Liver (tissue), 3 donors: ENCODE measurements around the gene SLC16A6.

Experiments used
- HNF4G ChIP-seq: IDR thresholded peaks from 2 replicates; pipeline ENCODE4 v1.6.1; 2016; ENCODE audit warnings: antibody characterized with exemption
- JUND ChIP-seq, 2 donors: IDR thresholded peaks; 2 replicates each; pipeline ENCODE4 v1.6.1; 2016; ENCODE audit warnings: antibody characterized with exemption in 2 of 2
- RAD21 ChIP-seq, 2 donors: IDR thresholded peaks; 2 replicates each; pipeline ENCODE4 v1.6.1; 2016; ENCODE audit warnings: antibody characterized with exemption in 2 of 2, mild to moderate bottlenecking in 2 of 2
- TAF1 ChIP-seq: conservative IDR thresholded peaks from 2 replicates; pipeline ENCODE4 v1.6.1; 2016; ENCODE audit warnings: antibody characterized with exemption, mild to moderate bottlenecking
- YY1 ChIP-seq: IDR thresholded peaks from 2 replicates; pipeline ENCODE4 v1.6.1; 2016; ENCODE audit warnings: antibody characterized with exemption, mild to moderate bottlenecking
- TF ChIP-seq, protein P1 (sequence below): fragments of 150-350 bp; IDR thresholded peaks from 2 replicates; pipeline ENCODE4 v1.5.1; 2017; ENCODE audit warnings: improper control_type of control experiment, low read depth, low read length; ENCODE audit not compliant: missing input control
- TF ChIP-seq, protein P2 (sequence below): IDR thresholded peaks from 2 replicates; pipeline ENCODE4 v1.6.1; 2016; ENCODE audit warnings: antibody characterized with exemption, mild to moderate bottlenecking
- TF ChIP-seq, protein P3 (sequence below): IDR thresholded peaks from 2 replicates; pipeline ENCODE4 v1.6.1; 2016; ENCODE audit warnings: antibody characterized with exemption
- TF ChIP-seq, protein P4 (sequence below): IDR thresholded peaks from 2 replicates; pipeline ENCODE4 v1.6.1; 2016; ENCODE audit warnings: antibody characterized with exemption
- donor health status: healthy.
- donor health status: healthy.

DNA sequence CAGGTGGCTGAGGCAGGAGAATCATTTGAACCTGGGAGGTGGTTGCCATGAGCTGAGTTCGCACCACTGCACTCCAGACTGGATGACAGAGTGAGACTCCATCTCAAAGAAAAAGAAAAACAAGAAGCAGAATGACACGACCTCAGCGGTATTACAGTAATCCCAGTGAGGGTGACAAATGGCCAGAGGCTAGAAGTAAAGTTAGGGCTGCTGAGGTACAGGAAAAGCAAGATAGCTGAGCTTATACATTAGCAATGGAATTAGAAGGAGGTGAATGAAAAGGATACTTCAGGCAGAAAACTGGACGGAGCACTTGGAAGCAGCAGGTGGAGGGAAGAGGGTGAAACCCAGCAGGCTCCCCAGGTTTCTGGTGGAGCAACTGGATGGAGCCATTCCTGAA is 69.1 kb downstream of the SLC16A6 start:
- TF ChIP-seq, protein P1, sequence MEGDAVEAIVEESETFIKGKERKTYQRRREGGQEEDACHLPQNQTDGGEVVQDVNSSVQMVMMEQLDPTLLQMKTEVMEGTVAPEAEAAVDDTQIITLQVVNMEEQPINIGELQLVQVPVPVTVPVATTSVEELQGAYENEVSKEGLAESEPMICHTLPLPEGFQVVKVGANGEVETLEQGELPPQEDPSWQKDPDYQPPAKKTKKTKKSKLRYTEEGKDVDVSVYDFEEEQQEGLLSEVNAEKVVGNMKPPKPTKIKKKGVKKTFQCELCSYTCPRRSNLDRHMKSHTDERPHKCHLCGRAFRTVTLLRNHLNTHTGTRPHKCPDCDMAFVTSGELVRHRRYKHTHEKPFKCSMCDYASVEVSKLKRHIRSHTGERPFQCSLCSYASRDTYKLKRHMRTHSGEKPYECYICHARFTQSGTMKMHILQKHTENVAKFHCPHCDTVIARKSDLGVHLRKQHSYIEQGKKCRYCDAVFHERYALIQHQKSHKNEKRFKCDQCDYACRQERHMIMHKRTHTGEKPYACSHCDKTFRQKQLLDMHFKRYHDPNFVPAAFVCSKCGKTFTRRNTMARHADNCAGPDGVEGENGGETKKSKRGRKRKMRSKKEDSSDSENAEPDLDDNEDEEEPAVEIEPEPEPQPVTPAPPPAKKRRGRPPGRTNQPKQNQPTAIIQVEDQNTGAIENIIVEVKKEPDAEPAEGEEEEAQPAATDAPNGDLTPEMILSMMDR: no peak
- TF ChIP-seq RAD21 (IDR thresholded peaks at IDR 0.05): no peak
- TF ChIP-seq, protein P2, sequence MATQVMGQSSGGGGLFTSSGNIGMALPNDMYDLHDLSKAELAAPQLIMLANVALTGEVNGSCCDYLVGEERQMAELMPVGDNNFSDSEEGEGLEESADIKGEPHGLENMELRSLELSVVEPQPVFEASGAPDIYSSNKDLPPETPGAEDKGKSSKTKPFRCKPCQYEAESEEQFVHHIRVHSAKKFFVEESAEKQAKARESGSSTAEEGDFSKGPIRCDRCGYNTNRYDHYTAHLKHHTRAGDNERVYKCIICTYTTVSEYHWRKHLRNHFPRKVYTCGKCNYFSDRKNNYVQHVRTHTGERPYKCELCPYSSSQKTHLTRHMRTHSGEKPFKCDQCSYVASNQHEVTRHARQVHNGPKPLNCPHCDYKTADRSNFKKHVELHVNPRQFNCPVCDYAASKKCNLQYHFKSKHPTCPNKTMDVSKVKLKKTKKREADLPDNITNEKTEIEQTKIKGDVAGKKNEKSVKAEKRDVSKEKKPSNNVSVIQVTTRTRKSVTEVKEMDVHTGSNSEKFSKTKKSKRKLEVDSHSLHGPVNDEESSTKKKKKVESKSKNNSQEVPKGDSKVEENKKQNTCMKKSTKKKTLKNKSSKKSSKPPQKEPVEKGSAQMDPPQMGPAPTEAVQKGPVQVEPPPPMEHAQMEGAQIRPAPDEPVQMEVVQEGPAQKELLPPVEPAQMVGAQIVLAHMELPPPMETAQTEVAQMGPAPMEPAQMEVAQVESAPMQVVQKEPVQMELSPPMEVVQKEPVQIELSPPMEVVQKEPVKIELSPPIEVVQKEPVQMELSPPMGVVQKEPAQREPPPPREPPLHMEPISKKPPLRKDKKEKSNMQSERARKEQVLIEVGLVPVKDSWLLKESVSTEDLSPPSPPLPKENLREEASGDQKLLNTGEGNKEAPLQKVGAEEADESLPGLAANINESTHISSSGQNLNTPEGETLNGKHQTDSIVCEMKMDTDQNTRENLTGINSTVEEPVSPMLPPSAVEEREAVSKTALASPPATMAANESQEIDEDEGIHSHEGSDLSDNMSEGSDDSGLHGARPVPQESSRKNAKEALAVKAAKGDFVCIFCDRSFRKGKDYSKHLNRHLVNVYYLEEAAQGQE: no peak
- TF ChIP-seq, protein P3, sequence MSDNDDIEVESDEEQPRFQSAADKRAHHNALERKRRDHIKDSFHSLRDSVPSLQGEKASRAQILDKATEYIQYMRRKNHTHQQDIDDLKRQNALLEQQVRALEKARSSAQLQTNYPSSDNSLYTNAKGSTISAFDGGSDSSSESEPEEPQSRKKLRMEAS: no peak
- no peak for TF ChIP-seq YY1
- no peak for TF ChIP-seq TAF1
- TF ChIP-seq, protein P4, sequence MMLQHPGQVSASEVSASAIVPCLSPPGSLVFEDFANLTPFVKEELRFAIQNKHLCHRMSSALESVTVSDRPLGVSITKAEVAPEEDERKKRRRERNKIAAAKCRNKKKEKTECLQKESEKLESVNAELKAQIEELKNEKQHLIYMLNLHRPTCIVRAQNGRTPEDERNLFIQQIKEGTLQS: no peak
- TF ChIP-seq HNF4G: no peak
- TF ChIP-seq JUND (IDR thresholded peaks at IDR 0.05): no peak
